DND-41 (cell line): ENCODE data around the gene MLXIPL.

Source experiments
- EZH2 ChIP-seq: IDR thresholded peaks from 3 replicates; pipeline ENCODE4 v1.6.1; 2012; ENCODE audit warnings: borderline replicate concordance, low read depth, mild to moderate bottlenecking, moderate library complexity, low read length, inconsistent platforms; ENCODE audit not compliant: severe bottlenecking
- TF ChIP-seq, protein P1 (sequence below): IDR thresholded peaks from 2 replicates; pipeline ENCODE4 v1.5.1; 2012; ENCODE audit warnings: borderline replicate concordance, low read length, moderate library complexity, mild to moderate bottlenecking; ENCODE audit not compliant: poor library complexity, severe bottlenecking; ENCODE audit errors: extremely low read depth

GRCh38 chr7:73556208-73557107, 67.9 kb downstream of the MLXIPL start:
- TF ChIP-seq, protein P1, sequence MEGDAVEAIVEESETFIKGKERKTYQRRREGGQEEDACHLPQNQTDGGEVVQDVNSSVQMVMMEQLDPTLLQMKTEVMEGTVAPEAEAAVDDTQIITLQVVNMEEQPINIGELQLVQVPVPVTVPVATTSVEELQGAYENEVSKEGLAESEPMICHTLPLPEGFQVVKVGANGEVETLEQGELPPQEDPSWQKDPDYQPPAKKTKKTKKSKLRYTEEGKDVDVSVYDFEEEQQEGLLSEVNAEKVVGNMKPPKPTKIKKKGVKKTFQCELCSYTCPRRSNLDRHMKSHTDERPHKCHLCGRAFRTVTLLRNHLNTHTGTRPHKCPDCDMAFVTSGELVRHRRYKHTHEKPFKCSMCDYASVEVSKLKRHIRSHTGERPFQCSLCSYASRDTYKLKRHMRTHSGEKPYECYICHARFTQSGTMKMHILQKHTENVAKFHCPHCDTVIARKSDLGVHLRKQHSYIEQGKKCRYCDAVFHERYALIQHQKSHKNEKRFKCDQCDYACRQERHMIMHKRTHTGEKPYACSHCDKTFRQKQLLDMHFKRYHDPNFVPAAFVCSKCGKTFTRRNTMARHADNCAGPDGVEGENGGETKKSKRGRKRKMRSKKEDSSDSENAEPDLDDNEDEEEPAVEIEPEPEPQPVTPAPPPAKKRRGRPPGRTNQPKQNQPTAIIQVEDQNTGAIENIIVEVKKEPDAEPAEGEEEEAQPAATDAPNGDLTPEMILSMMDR, result no peak
- no peak for TF ChIP-seq EZH2
